Activated CD4-positive, alpha-beta T cell treated with anti-CD3 and anti-CD28 coated beads for 1 hour (primary cell): ENCODE measurements around the gene PSMA5.
"Not testable (repeated sequence)": the region's sequence is repeated elsewhere in the genome, so short reads cannot be mapped to it uniquely, and the experiment has no call there.

Source experiments
- DNase-seq: peaks from one replicate; pipeline ENCODE4 v3.0.0-alpha.2; 2020

Gene PSMA5

GRCh38 chr1:109392037-109392787, 34.0 kb downstream of the PSMA5 start:
- DNase-seq = no peak

DNA sequence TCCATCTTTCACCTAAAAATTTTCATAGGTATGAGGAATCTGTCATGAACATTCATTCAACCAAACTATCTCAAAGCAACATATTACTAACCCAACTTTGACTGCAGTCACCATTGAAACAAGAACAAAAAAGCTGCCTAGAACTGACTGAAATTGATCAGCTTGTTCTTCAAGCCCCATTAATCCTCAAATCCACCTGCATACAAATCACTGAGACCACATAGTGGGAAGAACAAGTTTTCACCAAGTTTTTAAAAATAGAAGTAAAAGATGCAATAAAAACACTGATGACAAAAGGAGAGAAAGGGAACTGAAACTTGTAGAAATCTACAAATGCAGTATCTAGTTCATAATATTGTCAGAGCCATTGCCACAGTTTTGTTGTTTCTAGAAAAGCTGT, 34.6 kb downstream of the PSMA5 start:
- no peak for DNase-seq

DNA sequence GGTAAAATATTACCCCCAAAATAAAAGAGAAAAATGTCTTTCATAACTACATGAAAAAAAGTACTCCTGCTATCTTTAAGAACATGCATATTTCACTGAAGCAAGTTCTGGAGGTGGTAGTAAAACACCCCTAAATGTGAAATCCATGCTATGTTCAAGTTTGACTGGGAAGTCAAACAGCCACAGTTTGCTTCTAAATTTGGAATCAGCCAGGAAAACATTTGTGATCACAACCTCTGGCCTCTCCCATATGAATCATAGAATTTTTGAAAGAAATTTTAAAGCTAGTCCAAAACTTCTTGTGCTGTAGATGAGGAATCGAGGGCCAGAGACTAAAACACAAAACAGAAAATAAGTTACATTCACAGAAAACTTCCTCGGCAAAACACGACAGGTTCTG, 35.1 kb downstream of the PSMA5 start:
- no peak for DNase-seq

DNA sequence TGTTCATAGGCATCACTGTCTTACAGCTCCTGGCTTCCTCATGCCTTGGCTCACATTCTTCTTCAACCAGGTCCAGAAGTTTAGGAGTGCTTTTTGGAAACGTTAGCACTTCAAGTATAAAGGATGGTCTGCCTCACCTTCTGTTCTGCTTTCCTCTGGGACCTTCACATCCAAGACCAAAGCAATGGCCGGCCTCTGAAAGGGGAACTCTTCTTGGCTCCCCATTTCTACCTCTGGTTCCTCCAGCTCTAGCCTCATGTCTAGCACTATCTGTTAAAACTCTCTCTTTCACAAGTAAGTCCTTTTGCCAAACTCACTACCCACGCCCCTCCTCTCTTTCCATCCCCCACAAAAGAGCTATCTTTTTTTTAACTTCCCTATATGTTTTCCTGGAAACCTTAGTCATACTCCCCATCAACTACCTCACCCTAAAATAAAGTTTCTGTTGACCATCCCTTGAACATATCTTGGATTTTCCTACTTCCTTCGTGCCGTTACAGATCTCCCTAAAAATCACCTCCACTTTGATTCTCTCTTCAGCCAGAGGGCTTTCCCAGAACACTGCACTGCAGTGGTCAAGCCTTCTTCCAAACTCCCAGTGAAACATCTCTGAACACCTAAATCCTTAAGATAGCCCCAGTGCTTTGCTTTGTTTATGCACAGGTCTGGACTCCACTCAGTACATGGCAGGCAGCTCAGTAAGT, 36.5 kb downstream of the PSMA5 start:
- no peak for DNase-seq

DNA sequence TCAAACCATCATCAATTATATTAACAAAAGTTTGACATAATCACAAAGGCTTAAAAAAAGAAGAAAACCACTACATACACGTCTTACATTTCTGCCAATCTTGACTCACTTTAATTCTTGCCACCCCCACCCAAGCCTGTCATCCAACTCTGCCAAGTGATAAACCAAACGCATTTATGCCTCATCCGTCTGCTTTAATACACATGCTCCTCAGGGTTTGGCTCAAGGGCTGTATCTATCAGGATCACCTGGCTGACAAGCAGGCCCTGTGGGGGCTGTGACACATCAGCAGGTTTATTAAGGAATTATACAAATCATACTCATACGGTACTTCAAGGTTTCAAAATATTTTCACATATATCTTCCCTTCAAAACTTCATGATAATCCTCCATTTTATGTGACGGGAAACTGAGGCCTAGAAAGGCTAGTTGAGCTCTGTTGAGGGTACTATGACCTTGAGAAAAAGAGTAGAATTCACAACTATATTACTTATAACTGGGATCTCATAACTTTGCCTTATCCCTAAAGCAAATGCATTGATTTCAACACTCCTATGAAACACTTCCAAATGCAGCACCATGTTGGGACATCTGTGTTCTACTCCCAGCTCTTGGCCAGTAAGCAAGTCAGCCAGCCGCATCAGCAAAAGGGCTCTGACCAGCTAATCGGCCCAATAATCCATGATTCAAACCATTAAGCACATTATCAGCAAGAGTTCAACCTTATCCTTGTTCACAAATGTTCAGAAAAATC, 37.2 kb downstream of the PSMA5 start:
- no peak for DNase-seq

DNA sequence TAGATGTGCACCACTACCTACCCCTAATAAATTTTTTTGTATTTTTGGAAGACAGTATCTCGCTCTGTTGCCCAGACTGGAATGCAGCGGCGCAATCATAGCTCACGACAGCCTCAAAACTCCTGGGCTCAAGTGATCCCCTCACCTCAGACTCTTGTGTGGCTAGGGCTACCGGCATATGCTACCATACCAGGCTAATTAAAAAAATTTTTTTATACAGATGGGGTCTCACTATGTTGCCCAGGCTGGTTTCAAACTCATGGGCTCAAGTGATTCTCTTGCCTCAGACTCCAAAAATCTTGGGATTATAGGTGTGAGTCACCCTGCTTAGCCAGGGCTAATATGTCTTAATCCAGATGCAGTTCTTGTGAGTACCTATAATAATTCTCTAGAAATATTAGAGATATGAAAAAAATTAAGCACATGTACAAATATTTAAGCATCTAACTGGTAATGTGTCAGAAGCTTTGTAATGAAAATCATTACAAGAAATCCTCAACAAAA, 38.0 kb downstream of the PSMA5 start:
- DNase-seq = no peak

DNA sequence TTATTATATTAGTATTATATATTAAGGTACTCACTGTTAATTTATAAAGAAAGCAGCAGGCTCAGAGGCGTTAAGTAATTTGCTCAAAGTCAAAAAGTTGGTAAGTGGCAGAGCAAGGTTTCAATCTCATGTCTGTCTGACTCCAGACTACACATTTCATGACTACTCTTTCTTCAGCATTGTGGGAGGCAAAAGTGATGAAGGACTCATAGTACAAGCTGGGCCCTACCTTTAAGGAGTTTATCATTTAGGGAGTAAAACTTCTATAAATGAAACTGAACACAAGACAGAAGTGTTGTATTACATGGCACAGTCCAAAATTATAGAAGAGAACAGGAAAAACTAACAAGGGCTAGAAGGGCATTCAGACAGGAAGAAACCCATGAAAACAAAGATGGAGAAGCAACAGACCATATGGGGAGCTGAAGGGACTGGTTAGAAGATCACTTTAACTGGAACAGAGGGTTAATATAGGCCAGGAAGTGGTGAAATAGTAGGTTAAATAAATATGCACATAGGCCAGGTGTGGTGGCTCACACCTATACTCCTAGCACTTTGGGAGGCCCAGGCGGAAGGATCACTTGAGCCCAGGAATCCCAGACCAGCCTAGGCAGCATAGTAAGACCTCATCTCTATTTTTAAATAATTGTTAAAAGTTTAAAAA, 40.1 kb downstream of the PSMA5 start:
- no peak for DNase-seq

GRCh38 chr1:109385417-109385816, 40.8 kb downstream of the PSMA5 start:
- DNase-seq = no peak

DNA sequence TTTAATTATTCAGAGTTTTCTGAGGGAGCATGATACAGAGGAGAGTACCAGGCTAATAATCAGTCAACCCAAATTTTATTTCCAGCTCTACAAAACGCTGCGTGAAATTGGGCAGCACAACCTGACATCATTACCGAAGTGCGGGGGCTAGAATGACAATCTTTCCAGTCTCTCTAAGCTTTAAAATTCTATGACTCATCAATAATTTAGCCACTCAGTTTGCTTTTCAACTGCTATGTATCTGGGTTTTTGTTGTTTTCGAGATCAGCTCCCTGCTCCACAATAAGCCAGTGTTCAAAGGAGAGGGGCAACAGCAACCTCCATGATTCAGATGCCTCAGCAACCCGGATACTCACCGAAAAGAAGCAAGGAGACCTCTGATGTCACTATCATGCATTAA, 42.4 kb downstream of the PSMA5 start:
- DNase-seq = no peak

DNA sequence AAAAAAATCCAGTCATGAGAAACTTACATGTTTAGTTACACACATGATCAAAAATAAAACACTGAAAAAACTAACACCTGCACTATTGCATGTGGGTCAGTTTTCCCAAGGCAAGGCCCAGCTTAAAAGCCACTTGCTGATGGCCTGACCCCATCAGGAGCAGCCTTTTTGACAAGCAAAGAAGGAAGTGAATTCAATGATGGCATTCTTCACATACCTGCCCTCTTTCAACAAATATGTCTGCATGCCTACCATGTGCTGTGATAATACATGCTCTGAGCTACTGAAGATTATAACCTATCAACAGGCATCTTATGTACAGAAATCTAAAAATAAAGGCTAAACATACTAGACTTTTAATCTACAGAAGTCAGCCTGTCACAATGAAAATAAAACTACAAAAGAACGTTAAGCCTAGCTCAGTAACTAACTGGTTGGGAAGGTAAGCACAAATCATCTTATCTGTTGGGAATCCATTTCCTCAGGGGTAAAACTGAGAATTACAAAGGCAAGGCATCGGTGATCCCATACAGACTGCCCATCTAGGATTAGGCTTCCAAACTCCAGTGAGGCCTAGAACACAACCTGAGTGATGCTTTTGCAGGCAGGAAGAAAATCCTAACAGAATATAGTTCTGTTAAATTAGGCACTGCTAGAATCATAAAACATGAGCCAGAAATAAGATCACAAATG, 43.0 kb downstream of the PSMA5 start:
- DNase-seq = no peak

- no peak for DNase-seq
Measured at GRCh38 chr1:109381573-109381972, 44.7 kb downstream of the PSMA5 start.

DNA sequence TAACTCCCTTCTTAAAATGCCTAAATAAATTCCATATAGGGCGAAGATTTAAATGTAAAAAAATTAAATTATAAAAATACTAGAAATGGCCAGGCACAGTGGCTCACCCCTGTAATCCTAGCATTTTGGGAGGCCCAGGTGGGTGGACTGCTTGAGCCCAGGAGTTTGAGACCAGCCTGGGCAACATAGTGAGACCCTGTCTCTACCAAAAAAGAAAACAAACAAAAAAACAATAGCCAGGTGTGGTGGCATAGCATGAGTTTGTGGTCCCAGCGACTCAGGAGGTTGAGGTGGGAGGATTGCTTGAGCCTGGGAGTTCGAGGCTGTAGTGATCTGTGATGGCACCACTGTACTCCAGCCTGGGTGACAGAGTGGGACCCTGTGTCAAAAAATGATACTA, 46.3 kb downstream of the PSMA5 start:
- no peak for DNase-seq

DNA sequence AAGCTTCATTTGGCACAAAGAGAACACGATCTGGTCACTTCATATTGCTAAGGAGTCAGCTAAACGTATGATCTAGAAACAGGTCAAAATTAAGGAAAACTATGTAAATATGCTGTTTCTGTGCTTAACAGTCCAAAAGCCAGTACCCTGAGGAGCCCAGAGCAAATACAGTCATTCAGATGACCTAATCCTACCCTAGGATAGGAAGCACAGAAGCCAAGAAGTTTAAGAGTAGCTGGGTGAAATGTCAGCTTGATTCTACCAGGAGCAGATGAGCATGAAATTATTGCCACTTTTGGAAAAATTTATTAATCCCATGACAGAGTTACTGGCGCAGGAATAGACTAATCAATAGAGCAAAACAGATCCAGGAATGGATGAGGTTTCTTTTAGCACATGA, 46.8 kb downstream of the PSMA5 start:
- DNase-seq = no peak

- no peak for DNase-seq
Measured at GRCh38 chr1:109377698-109378097, 48.5 kb downstream of the PSMA5 start.

DNA sequence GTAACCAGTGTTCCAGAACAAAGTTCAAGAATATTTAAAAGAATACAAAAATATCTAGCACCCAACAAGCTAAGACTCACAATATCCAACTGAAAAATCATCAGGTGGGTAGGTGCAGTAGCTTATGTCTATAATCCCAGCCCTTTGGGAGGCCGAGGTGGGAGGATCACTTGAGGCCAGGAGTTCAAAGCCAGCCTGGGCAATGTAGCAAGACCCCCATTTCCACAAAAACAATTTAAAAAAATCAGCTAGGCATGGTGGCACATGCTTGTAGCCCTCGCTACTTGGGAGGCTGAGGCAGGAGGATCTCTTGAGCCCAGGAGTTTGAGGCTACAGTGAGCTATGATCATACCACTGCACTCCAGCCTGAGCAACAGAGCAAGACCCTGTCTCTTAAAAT, 52.6 kb downstream of the PSMA5 start:
- DNase-seq = not testable (repeated sequence)

DNA sequence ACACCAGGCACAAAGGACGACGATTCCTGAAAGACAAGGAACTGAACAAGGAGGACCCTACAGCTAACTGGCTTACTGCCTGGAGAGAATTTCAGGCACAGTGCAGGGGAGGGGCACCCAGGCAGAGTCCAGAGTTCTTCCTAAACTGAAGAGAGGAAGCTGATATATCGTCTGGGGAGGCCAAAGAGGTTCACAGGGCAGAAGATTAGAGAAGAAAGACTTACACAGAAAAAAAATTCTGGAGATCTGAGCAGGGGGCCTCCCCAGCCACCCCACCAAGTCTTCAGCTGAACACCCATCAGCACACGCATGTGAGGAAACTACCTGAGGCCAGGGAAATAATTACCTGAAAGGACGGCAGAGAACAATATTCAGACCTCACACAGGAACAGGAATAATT, 53.1 kb downstream of the PSMA5 start:
- DNase-seq = no peak

DNA sequence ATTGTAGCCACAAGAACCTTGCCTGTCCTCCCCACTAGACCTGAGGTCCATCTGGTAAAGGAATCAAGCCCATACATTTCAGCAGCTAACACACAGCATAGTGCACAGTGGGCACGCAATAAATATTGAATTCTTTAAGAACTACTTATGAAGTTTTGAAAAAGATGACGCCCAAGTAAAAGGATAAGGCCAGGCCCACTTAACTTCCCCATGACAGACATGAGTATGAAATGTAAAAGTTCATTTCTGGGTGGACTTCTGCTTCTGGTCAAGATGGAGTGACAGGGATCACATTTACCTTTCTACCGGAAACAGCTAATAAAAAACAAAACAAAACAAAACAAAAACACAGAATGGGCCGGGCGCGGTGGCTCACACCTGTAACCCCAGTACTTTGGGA, 54.0 kb downstream of the PSMA5 start:
- DNase-seq = no peak

DNA sequence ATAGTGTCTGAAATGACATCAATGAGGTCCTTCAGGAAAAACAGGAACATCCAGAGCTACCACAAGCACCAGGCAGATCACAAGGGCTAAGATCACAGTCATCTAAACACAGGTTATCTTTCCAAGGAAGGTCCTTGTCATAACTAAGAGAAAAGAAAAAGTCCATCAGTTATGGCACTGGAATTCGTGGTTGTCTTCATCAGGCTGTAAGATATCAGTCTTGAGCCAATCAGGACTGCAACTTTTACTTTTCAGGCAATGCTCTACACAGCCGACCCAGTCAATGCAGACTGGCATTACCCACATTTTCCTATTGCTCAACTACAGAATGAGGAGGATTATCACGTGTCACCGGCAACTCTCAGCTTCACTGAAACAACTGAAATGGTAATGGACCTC, 54.9 kb downstream of the PSMA5 start:
- DNase-seq = no peak

DNA sequence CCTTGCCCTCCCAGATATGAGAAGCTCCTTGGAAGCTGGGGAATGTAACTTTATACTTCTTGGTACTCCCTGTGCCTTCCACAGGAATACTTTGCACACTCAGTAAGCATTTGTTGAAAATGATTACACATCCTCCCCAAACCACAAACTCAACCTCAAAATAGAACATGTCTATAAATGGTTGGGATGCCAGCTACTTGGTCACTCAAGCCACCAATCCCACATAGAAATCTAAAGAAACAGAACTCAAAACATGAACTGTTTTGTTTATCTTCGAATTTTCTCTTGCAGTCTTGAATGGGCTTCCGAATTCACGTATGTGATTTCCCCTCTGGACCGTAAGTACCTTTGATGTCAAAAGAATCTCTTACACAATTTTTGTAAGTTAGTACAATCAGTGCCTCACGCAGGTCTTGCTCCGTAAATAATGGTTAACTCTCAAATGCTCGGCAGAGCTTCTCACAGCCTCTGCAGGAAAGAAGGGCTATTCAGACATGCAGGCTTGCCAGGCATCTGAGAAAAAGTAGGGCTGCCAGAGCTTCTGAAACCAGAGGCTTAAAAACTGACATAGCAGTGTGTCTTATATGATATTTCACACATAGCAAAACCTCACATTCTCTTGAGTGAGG, 55.4 kb downstream of the PSMA5 start:
- no peak for DNase-seq

DNA sequence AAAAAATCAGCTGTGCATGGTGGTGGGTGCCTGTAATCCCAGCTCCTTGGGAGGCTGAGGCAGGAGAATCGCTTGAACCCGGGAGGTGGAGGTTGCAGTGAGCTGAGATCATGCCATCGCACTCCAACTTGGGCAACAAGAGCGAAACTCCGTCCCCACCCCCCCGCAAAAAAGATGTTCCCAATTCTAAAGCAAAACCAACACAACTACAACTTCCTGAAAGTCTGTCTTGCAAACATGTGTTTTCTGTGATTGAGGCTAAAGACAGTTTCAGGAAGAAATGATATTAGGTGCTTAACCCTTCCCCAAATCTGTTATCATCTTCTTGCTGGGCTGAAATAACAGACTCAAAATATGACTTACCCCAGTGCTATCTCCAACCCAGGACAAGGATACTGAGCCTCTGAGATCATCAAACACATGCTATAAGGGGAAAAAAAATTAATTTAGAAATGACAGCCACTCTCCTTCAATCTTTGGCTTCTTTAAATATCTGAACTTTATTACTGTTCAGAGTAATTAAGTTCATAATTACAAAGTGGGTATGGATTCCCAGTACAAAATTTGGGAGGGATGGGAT, 57.0 kb downstream of the PSMA5 start:
- DNase-seq = no peak

DNA sequence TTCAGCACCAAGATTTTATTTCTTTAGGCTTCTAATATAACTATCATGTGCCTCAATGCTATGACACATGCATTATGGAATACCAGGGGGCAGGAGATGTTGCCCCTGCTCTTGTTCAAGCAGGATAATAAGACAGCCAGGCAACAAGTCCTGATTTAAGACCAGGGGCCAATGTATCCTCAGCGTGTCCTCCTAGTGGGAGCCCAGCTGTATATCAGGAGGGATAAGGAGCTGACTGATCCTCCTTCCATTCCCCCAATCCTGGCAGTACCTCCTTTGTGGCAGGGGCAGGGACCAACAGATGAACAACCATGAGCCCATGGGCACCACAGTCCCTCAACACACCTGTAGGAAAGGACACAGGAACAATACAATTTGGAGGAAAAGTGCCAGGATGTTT, 57.8 kb downstream of the PSMA5 start:
- no peak for DNase-seq

- no peak for DNase-seq
Measured at GRCh38 chr1:109367626-109368025, 58.6 kb downstream of the PSMA5 start.
